ENCODE measurements around the gene ZNF74. TPM values are rescaled to one million over a fixed set of nuclear protein-coding genes. Genes with fewer than 3 reads are reported as not detected.
A peak's percentile ranks its signal among the peaks of the same experiment; 100 is the strongest.
"Not testable (repeated sequence)": the region's sequence is repeated elsewhere in the genome, so short reads cannot be mapped to it uniquely, and the experiment has no call there.

ZNF74 gene
- total RNA-seq, 1 experiment from 2014 or later: 11.1 TPM

DNA sequence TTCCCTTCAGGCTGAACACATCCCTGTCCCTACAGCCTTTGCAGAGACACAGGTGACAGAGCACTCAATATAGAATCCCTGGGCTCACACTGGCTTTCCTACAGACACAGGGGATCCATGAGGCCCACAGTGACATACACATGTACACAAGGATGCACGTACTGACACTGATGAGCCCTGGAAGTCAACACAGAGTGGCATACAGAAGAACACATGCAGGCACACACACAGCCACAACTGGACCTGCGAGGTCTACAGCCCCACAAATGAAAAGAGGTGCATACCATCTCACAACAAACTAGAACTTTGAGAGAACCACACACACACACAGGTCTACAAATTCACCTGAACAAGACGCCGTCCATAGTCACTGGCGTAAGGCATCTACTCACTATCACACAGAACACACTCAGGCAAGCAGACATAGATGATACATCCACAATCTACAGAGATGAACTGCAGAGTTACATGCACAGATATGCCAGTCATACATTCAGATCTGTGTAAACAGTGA lies 3.5 kb upstream of the ZNF74 start:
- H3K4me1 Mint-ChIP-seq (ENCODE audit: low read depth, unreplicated experiment): peaks cover 8% of the 10 kb centered on the region
- CTCF ChIA-PET: no interaction called here
- peaks cover 51% of the 10 kb centered on the region for H3K27me3 Mint-ChIP-seq (ENCODE audit: unreplicated experiment)
- no peak overlapping the region for H3K27ac Mint-ChIP-seq (ENCODE audit: unreplicated experiment)
- TF ChIP-seq, protein P1, sequence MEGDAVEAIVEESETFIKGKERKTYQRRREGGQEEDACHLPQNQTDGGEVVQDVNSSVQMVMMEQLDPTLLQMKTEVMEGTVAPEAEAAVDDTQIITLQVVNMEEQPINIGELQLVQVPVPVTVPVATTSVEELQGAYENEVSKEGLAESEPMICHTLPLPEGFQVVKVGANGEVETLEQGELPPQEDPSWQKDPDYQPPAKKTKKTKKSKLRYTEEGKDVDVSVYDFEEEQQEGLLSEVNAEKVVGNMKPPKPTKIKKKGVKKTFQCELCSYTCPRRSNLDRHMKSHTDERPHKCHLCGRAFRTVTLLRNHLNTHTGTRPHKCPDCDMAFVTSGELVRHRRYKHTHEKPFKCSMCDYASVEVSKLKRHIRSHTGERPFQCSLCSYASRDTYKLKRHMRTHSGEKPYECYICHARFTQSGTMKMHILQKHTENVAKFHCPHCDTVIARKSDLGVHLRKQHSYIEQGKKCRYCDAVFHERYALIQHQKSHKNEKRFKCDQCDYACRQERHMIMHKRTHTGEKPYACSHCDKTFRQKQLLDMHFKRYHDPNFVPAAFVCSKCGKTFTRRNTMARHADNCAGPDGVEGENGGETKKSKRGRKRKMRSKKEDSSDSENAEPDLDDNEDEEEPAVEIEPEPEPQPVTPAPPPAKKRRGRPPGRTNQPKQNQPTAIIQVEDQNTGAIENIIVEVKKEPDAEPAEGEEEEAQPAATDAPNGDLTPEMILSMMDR (IDR thresholded peaks at IDR 0.05; ENCODE audit: unreplicated experiment): no peak
- no peaks in the 10 kb centered on the region for H3K9me3 Mint-ChIP-seq (ENCODE audit: low read depth, unreplicated experiment)
- intact Hi-C loops (cut with micrococcal nuclease; ENCODE audit: unreplicated experiment): no loop called here
- peaks cover 20% of the 10 kb centered on the region for H3K36me3 Mint-ChIP-seq (ENCODE audit: insufficient read depth, unreplicated experiment)
- BruUV-seq (replicated peaks): no TSS peak
- DNase-seq: no peak
- no peak overlapping the region for H3K4me3 Mint-ChIP-seq (ENCODE audit: low read depth, unreplicated experiment)

DNA sequence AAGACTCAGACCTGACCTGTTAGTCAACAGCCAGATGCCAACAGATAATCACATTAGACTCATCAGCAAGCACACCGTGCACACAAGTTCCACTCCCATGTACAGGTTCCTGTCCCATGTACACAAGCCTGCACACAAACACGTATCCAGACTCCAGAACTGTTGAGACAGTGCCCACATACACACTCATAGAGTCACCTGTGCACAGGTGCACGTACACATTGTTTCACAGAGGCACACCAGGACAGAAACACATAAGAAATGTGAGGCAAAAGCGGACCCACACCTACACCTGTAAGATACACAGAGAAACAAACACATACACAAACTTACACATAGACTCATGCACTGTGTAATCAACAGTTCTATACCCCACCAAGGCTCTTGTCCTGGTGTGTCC lies 2.7 kb upstream of the ZNF74 start:
- CTCF ChIA-PET: interaction anchor here (1.5 kb wide), 1 partner anchor 27 kb away, joined by 3 read pairs; no protein-coding TSS in a partner anchor
- Mint-ChIP-seq H3K4me3 (ENCODE audit: low read depth, unreplicated experiment) (no peak overlapping the region), H3K27ac (ENCODE audit: unreplicated experiment) (no peak overlapping the region), H3K27me3 (ENCODE audit: unreplicated experiment) (peaks cover 51% of the 10 kb centered on the region), H3K4me1 (ENCODE audit: low read depth, unreplicated experiment) (peaks cover 15% of the 10 kb centered on the region), H3K9me3 (ENCODE audit: low read depth, unreplicated experiment) (no peaks in the 10 kb centered on the region), H3K36me3 (ENCODE audit: insufficient read depth, unreplicated experiment) (peaks cover 22% of the 10 kb centered on the region)
- DNase-seq: no peak
- BruUV-seq (replicated peaks): no TSS peak
- TF ChIP-seq, protein P1 (IDR thresholded peaks at IDR 0.05; ENCODE audit: unreplicated experiment): no peak
- intact Hi-C loops (cut with micrococcal nuclease; ENCODE audit: unreplicated experiment): no loop called here

DNA sequence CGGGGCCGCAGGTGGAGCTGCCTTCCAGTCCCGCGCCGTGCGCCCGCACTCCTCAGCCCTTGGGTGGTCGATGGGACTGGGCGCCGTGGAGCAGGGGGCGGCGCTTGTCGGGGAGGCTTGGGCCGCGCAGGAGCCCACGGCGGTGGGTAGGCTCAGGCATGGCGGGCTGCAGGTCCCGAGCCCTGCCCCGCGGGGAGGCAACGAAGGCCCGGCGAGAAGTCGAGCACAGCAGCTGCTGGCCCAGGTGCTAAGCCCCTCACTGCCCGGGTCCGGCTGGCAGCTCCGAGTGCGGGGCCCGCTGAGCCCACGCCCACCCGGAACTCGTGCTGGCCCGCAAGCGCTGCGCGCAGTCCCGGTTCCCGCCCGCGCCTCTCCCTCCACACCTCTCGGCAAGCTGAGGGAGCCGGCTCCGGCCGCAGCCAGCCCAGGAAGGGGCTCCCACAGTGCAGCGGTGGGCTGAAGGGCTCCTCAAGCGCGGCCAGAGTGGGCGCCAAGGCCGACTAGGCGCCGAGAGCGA lies 1.5 kb upstream of the ZNF74 start:
- H3K4me3 Mint-ChIP-seq (ENCODE audit: low read depth, unreplicated experiment); BruUV-seq (replicated peaks); H3K9me3 Mint-ChIP-seq (ENCODE audit: low read depth, unreplicated experiment); DNase-seq; H3K27ac Mint-ChIP-seq (ENCODE audit: unreplicated experiment); intact Hi-C loops (cut with micrococcal nuclease; ENCODE audit: unreplicated experiment): not testable (repeated sequence)
- CTCF ChIA-PET: interaction anchor here (1.5 kb wide), 1 partner anchor 26 kb away, joined by 3 read pairs; no protein-coding TSS in a partner anchor
- peaks cover 42% of the 10 kb centered on the region for H3K27me3 Mint-ChIP-seq (ENCODE audit: unreplicated experiment)
- peaks cover 25% of the 10 kb centered on the region for H3K4me1 Mint-ChIP-seq (ENCODE audit: low read depth, unreplicated experiment)
- H3K36me3 Mint-ChIP-seq (ENCODE audit: insufficient read depth, unreplicated experiment): peaks cover 22% of the 10 kb centered on the region

DNA sequence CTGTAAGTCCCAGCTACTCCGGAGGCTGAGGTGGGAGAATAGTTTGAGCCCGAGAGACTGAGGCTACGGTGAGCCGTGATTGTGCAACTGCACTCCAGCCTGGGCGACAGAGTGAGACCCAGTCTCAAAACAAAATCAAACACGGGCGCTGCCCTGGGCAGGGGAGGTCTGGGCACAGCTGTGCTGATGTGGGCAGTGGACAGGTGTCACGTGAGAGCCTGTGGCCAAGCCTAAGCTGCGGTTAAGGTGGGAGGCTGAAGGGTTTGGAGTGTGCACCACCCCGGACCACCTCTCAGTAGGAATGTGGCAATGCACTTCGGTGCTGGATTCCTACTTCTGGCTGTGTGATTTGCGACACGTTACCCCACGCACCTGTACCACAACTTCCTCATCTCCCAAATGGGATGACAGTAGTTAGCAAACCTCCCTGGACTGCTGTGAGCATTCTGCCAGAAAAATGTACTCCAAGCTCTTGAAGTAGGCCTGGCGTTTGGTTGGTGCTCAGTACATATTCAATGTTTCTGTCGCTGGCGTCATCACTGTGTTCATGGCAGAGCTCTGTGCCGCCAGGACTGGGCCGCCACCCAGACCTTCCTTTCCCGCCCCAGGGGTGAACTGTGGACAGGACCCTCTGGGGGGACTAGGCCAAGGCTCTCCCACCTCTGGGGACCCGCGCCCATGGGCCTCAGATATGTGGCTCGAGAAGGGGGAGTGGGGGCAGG lies 807 bp upstream of the ZNF74 start:
- H3K4me1 Mint-ChIP-seq (ENCODE audit: low read depth, unreplicated experiment): peaks cover 25% of the 10 kb centered on the region
- no TSS peak for BruUV-seq (replicated peaks)
- H3K4me3 Mint-ChIP-seq (ENCODE audit: low read depth, unreplicated experiment): peak overlapping the region; percentile 86
- H3K9me3 Mint-ChIP-seq (ENCODE audit: low read depth, unreplicated experiment): no peaks in the 10 kb centered on the region
- CTCF ChIA-PET: interaction anchor here (0.5 to 1.5 kb wide), 3 partner anchors 25 to 1781 kb away, joined by 3 to 5 read pairs (median 5); no protein-coding TSS in a partner anchor
- no peak overlapping the region for H3K27ac Mint-ChIP-seq (ENCODE audit: unreplicated experiment)
- intact Hi-C loops (cut with micrococcal nuclease; ENCODE audit: unreplicated experiment): no loop called here
- peaks cover 36% of the 10 kb centered on the region for H3K27me3 Mint-ChIP-seq (ENCODE audit: unreplicated experiment)
- H3K36me3 Mint-ChIP-seq (ENCODE audit: insufficient read depth, unreplicated experiment): peaks cover 22% of the 10 kb centered on the region
- TF ChIP-seq, protein P1 (IDR thresholded peaks at IDR 0.05; ENCODE audit: unreplicated experiment): no peak
- no peak for DNase-seq
